Neuron (in vitro differentiated cells): ENCODE data around the gene WNT8B.

ENCODE experiments used
- H2AFZ ChIP-seq: one replicate; pipeline ENCODE4 v1.6.1; 2013; ENCODE audit warnings: low read depth, mild to moderate bottlenecking, inconsistent platforms, low read length, moderate library complexity
- H3K27me3 ChIP-seq: one replicate; pipeline ENCODE4 v1.6.1; 2013; ENCODE audit warnings: low read length; ENCODE audit not compliant: insufficient read depth
- H3K36me3 ChIP-seq: one replicate; pipeline ENCODE4 v1.6.1; 2013; ENCODE audit warnings: low read length; ENCODE audit not compliant: insufficient read depth
- H3K4me1 ChIP-seq: one replicate; pipeline ENCODE4 v1.6.1; 2013; ENCODE audit warnings: low read length; ENCODE audit not compliant: insufficient read depth
- H3K4me3 ChIP-seq: 2 replicates; pipeline ENCODE4 v1.5.1; 2013; ENCODE audit warnings: mild to moderate bottlenecking, low read length, moderate library complexity
- H3K9me3 ChIP-seq: one replicate; pipeline ENCODE4 v1.6.1; 2013; ENCODE audit warnings: low read length

WNT8B gene, protein sequence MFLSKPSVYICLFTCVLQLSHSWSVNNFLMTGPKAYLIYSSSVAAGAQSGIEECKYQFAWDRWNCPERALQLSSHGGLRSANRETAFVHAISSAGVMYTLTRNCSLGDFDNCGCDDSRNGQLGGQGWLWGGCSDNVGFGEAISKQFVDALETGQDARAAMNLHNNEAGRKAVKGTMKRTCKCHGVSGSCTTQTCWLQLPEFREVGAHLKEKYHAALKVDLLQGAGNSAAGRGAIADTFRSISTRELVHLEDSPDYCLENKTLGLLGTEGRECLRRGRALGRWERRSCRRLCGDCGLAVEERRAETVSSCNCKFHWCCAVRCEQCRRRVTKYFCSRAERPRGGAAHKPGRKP

DNA sequence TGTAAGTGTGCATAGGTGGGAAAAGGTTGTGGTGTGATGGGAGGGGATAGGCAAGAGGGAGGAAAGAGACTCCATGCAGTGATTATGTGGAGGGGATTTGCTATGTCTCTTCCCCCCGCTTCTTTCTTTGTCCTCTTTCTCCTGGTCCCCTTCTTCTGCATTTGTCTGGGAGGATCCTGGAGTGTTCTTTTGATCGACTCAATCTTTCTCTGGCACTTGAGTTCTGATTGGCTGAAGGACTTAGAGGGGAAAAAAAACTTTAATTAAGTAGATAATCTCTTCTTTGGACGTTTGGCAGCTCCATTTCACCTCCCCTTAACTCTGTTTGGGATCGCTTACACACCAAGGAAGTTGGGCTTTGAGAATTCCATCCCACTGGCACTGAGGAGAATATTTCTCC, at the start of gene WNT8B:
TSS of gene WNT8B (plus strand) at position 301 of the 400 bp plus-strand sequence. CDS start 160 bp downstream, outside the sequence.
- peaks cover 6% of the 10 kb centered on the region for H3K4me1 ChIP-seq
- H2AFZ ChIP-seq: no peak within 1 kb of the TSS
- H3K36me3 ChIP-seq: no peaks in the 10 kb centered on the region
- no peak within 1 kb of the TSS for H3K4me3 ChIP-seq
- peaks cover 14% of the 10 kb centered on the region for H3K27me3 ChIP-seq
- no peaks in the 10 kb centered on the region for H3K9me3 ChIP-seq

DNA sequence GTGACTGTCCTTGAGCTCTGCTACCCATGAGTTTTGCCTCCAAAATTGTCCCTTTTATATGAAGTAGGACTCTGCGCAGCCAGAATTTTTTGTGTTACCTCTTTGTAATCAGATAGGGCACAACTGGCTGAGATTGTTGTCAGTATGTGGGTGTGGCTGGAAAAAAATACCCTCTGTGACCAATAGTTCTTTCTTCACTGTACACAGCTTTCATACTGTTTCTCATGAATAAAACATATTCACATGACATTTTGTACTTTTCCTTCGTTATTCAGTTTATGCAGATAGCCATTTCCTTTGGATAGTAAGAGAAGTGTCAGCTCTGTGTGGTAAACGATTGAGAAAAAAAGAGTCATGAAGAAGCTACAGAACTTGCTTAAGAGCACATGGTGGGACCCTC, 49.6 kb upstream of the WNT8B start:
- H3K27me3 ChIP-seq: no peaks in the 10 kb centered on the region
- no peaks in the 10 kb centered on the region for H3K9me3 ChIP-seq
- H3K4me1 ChIP-seq: no peaks in the 10 kb centered on the region
- H3K36me3 ChIP-seq: no peaks in the 10 kb centered on the region
- no peak overlapping the region for H3K4me3 ChIP-seq
- no peak overlapping the region for H2AFZ ChIP-seq

DNA sequence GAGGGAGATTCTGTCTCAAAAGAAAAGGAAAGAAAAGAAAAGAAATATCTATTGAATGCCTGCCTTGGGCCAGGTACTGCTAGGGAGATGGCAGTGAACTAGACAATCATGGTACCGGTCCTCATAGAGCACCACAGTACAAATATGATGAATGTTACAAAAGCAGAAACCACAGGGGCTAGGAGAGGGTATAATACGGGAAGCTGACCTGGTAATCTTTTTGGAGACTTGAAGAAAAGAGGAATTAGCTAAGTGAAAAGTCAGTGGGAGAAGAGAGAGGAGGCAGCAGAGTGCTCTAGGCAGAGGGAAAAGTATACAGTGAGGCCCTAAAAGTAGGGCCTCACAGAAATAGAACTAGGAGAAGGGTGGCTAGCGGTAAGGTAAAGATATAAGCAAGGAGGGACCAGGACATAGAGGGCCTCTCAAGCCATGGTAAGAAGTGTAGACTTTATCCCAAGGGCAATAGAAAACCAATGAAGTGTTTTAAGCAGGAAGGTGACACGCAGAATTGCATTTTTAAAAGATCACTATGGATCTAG, 42.8 kb upstream of the WNT8B start:
- H3K27me3 ChIP-seq: no peaks in the 10 kb centered on the region

DNA sequence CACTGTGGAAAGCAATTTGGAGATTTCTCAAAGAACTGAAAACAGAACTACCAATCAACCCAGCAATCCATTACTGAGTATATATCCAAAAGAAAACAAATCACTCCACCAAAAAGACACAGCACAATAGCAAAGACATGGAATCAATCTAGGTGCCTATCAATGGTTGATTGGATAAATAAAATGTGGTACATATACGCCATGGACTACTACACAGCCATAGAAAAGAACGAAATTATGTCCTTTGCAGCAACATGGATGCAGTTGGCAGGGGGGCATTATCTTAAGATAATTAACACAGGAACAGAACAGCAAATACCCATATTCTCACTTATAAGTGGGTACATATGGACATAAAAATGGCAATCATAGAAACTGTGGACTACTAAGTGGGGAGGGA, 35.4 kb upstream of the WNT8B start:
- H3K9me3 ChIP-seq: no peaks in the 10 kb centered on the region

More for the DNA sequence above, 42.8 kb upstream of the WNT8B start:
- H3K4me3 ChIP-seq: no peak overlapping the region
- H3K4me1 ChIP-seq: no peaks in the 10 kb centered on the region
- no peaks in the 10 kb centered on the region for H3K9me3 ChIP-seq
- H2AFZ ChIP-seq: no peak overlapping the region
- no peaks in the 10 kb centered on the region for H3K36me3 ChIP-seq

DNA sequence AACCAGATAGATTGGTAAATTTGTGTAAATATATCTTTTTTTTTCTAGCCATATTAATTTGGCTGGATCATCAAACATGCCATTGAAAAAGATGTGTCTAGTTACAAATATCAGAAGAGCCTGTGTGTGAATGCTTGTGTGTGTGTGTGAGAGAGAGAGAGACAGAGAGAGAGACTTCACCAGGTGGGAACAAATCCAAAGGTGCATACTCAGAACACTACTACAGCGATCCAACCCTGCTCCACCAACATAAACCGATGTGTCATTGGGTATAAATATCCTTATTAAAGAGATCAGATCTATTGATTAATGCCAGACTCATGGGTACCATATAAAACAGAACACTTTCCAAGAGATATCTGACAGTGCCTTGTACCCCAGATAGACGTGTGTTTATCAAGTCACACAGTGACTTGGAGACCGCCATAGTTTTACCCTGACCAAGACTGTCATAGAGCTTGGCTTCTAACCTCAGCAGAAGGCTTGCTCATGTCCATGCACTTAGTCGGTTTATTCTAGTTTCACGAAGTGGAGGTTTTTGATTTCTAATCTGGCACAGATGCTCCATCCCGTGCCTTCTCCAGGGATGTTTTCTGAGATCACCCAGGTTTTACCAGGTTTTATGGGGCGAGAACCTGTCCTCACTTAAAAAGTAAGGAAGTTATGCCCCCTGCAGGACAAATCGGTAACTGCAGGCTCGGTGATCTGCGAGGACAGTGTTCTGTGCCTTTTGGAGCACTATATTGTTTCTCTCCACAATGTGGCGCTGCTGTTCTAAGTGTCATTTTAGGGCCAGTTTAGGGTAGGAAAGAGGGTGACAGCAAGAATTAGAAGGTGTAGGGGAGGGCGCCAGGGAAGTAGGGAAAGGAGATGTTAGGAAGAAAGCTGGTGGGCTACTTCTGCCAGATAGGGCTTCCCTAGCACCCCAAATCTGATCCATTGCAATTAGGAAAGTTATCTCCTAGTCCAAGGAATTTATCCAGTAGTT, 29.3 kb upstream of the WNT8B start:
- Histone ChIP-seq H3K36me3 (no peaks in the 10 kb centered on the region), H3K9me3 (no peaks in the 10 kb centered on the region), H3K27me3 (no peaks in the 10 kb centered on the region), H3K4me1 (no peaks in the 10 kb centered on the region), H2AFZ (no peak overlapping the region), H3K4me3 (no peak overlapping the region)

More for the DNA sequence above, 35.4 kb upstream of the WNT8B start:
- Histone ChIP-seq H3K4me1 (no peaks in the 10 kb centered on the region), H3K36me3 (no peaks in the 10 kb centered on the region), H3K27me3 (no peaks in the 10 kb centered on the region), H2AFZ (no peak overlapping the region), H3K4me3 (no peak overlapping the region)

DNA sequence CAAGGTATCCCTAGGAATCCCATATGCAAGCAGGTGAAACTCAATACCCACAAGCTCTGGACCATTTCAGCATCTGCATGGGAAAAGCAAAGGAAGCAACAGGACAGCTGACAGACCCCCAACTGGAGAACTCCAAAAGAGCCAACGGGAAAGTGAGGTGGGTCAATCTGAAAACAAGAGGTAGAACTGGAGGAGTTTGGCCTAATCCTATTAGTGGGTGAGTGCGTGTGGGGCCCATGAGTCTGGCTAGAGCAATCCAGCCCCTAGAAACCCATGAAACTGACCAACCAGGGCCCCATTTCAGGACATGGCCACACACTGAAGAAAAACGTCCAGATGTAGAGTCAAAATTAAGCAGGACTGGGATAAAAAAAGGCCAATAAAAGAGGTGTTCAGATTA, 26.6 kb upstream of the WNT8B start:
- Histone ChIP-seq H3K9me3 (no peaks in the 10 kb centered on the region), H3K4me3 (no peak overlapping the region), H3K4me1 (no peaks in the 10 kb centered on the region), H3K27me3 (no peaks in the 10 kb centered on the region), H2AFZ (no peak overlapping the region), H3K36me3 (no peaks in the 10 kb centered on the region)

DNA sequence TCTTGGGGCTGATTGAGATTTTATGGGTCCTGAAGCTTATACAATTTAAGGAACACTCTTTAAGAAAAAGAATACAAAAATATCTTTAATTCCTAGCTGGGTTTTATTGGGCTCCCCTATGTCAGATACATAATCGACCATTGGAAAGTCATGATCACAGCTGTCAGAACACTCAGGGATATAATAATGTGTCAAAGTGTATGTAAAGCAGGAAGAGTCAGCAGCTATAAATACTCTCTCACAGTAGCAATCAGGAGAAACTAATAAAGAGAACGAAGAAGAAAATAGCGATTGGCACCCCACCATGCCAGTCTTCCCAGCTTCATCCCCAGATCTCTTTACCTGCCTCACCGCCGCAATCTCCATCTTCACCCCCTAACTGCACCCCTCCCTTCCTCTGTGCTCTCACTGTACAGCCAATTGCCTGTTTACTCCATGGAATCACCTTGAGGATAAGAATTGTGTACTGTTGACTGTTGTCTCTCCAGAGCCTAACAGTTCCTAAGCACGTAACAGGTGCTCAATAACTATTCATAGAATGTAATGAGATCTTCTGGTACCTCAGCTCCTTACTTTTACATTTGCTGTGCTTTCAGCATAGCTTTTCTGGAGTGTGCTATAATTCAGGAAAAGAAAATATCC, 24.0 kb upstream of the WNT8B start:
- H3K4me1 ChIP-seq: no peaks in the 10 kb centered on the region
- no peak overlapping the region for H3K4me3 ChIP-seq
- H3K27me3 ChIP-seq: no peaks in the 10 kb centered on the region
- no peaks in the 10 kb centered on the region for H3K9me3 ChIP-seq
- H2AFZ ChIP-seq: no peak overlapping the region
- H3K36me3 ChIP-seq: no peaks in the 10 kb centered on the region

DNA sequence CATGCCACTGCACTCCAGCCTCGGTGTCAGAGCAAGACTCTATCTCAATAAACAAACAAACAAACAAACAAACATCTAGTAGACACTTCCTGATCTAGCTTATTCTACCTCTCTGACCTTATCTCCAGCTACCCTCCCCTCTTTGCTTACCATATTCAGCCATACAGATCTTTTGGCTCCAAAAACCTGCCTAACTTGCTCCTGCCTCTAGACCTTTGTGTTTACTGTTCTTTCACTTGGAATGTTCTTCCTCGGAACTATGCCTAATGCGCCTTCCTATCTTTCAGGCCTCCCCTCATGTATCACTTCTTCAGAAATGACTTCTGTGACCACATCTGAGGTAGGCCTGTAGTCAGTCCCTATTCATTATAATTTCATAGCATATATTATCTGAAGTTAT, 20.3 kb upstream of the WNT8B start:
- H3K27me3 ChIP-seq: no peaks in the 10 kb centered on the region
- no peak overlapping the region for H2AFZ ChIP-seq
- H3K4me1 ChIP-seq: no peaks in the 10 kb centered on the region
- H3K36me3 ChIP-seq: no peaks in the 10 kb centered on the region
- no peak overlapping the region for H3K4me3 ChIP-seq
- no peaks in the 10 kb centered on the region for H3K9me3 ChIP-seq

DNA sequence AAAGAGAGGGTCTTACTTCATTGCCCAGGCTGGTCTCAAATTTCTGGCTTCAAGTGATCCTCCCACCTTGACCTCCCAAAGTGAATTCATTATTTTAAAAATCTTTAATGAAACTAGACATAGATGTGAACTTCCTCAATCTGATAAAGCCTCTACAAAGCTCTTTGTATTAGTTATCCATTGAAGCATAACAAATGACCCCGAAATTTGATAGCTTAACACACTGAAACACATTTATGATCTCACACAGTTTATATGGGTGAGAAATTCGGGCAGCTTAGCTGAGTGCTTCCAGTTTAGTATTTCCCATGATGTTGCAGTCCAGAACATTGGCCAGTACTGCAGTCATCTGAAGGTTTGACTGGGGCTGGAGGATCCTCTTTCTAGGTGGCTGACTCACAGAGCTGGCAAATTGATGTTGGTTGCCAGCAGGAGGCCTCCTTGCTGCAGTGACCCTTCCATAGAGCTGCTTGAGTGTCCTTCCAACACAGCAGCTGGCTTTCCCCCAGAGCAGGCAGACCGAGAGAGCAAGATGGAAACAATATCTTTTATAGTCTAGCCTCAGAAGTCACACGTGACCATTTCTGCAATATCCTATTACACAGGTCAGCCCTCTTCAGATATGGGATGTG, 16.6 kb upstream of the WNT8B start:
- Histone ChIP-seq H3K4me1 (no peaks in the 10 kb centered on the region), H3K27me3 (no peaks in the 10 kb centered on the region), H2AFZ (no peak overlapping the region), H3K36me3 (no peaks in the 10 kb centered on the region), H3K4me3 (no peak overlapping the region), H3K9me3 (no peaks in the 10 kb centered on the region)

DNA sequence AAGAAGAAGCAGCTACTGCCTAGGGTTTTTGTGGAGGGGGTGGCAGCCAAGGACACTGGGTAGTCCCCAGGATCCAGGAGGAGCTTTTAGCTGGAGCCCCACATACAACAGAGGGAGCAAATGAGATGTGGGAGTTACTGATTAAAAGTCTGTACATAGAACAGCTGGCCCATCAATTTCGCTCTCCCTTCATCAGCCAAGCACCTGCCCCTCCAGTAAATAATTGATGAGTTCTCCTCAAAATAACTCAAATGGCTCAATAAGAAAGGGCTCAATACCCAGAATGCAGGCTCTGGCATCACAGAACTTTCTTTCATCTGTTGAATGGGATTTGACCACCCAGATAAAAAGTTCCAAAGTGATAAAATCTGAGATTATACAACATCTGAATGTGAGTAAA, 15.1 kb upstream of the WNT8B start:
- no peaks in the 10 kb centered on the region for H3K9me3 ChIP-seq
- H3K27me3 ChIP-seq: no peaks in the 10 kb centered on the region
- no peaks in the 10 kb centered on the region for H3K36me3 ChIP-seq
- H3K4me1 ChIP-seq: no peaks in the 10 kb centered on the region
- H2AFZ ChIP-seq: no peak overlapping the region
- H3K4me3 ChIP-seq: no peak overlapping the region

DNA sequence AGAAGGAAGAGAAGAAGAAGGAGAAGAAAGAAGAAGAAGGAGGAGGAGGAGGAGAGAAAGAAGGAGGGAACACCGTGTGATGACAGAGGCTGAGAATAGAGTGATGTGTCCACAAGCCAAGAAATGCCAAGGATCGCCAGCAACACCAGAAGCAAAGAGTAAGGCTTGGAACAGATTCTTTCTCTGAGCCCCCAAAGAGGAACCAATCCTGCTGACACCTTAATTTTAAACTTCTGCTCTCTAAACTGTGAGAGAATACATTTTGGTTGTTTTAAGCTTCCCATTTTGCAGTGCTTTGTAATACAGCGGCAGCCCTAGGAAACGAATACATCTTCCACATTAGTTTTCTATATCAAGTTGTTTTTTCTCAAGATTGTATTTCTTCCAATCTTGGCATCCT, 13.9 kb upstream of the WNT8B start:
- no peaks in the 10 kb centered on the region for H3K9me3 ChIP-seq
- H3K27me3 ChIP-seq: no peaks in the 10 kb centered on the region
- no peak overlapping the region for H3K4me3 ChIP-seq
- H2AFZ ChIP-seq: no peak overlapping the region
- H3K4me1 ChIP-seq: no peaks in the 10 kb centered on the region
- no peaks in the 10 kb centered on the region for H3K36me3 ChIP-seq

DNA sequence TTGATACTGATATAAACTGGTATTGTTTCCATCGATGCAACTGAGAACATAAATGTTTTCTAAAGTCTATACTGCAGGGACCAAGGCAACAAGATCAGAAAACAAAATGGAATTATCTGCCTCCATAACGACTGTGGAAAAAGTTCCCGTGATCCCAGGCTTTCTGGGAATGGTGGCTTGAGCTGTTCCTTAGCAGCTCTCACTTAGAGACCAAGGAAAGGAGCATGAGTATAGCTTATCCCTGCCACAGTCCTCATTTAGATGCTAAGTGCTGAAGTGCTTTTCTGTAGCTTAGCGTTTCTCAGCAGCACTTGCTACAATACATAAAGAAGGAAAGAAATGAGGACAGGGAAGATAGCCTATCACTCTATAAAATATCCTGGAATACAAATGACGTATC, 5.5 kb downstream of the WNT8B start:
- Histone ChIP-seq H3K27me3 (peaks cover 13% of the 10 kb centered on the region), H2AFZ (no peak overlapping the region), H3K9me3 (no peaks in the 10 kb centered on the region), H3K4me1 (peaks cover 6% of the 10 kb centered on the region), H3K36me3 (no peaks in the 10 kb centered on the region), H3K4me3 (no peak overlapping the region)
